PC-3 (cell line): Measurements from ENCODE around the gene MYO1H. TPM values are rescaled to one million over a fixed set of nuclear protein-coding genes. Genes with fewer than 3 reads are reported as not detected.

ENCODE experiments used
- ATAC-seq: fragments of 200-7000 bp; cut with Tn5 transposase; 2 replicates; pipeline ENCODE4 v1.9.1; 2020; ENCODE audit warnings: mild to moderate bottlenecking, moderate library complexity
- BruUV-seq: library from RNA; stranded (reverse); fragments of 400-500 nt; replicated peaks from 2 replicates; lab custom pipeline; 2021; lab: Mats Ljungman, UMichigan
- CTCF ChIA-PET: fragments of 300-600 bp; sonication (Branson Sonifier 250); formaldehyde crosslinking; loops from one replicate; lab custom pipeline; 2022; ENCODE audit warnings: antibody characterized with exemption; lab: Charles Lee
- POLR2A ChIA-PET: fragments of 300-600 bp; sonication (Branson Sonifier 250); formaldehyde crosslinking; loops from one replicate; lab custom pipeline; 2022; ENCODE audit warnings: antibody characterized with exemption; ENCODE audit not compliant: unreplicated experiment; lab: Charles Lee
- DNase-seq: peaks from one replicate; pipeline ENCODE4 v3.0.0-alpha.2; 2015
- H2AFZ ChIP-seq: fragments of 300-600 bp; sonication (generic); 2 replicates; pipeline ENCODE4 v1.6.0; 2016; ENCODE audit warnings: antibody characterized with exemption, low read length
- H3F3A ChIP-seq: fragments of 300-600 bp; sonication (generic); one replicate; pipeline ENCODE4 v1.6.0; 2017; ENCODE audit warnings: antibody characterized with exemption, low read length, control low read depth, mild to moderate bottlenecking; ENCODE audit not compliant: unreplicated experiment
- H3K27ac ChIP-seq: fragments of 300-600 bp; sonication (generic); 2 replicates; pipeline ENCODE4 v1.5.1; 2016; ENCODE audit warnings: mild to moderate bottlenecking, low read length
- H3K27me3 ChIP-seq: fragments of 300-600 bp; sonication (generic); 2 replicates; pipeline ENCODE4 v1.6.1; 2016; ENCODE audit warnings: low read length, mixed read lengths
- H3K36me3 ChIP-seq: fragments of 300-600 bp; sonication (generic); 2 replicates; pipeline ENCODE4 v1.6.1; 2016; ENCODE audit warnings: low read depth, mixed run types, low read length, mixed read lengths
- H3K4me1 ChIP-seq: fragments of 300-600 bp; sonication (generic); 2 replicates; pipeline ENCODE4 v1.5.1; 2016; ENCODE audit warnings: low read length; ENCODE audit not compliant: insufficient read depth
- H3K4me2 ChIP-seq: fragments of 300-600 bp; sonication (generic); 2 replicates; pipeline ENCODE4 v1.6.0; 2016; ENCODE audit warnings: low read length
- H3K4me3 ChIP-seq: fragments of 300-600 bp; sonication (generic); 2 replicates; pipeline ENCODE4 v1.5.1; 2016; ENCODE audit warnings: mild to moderate bottlenecking, low read length, mixed read lengths
- H3K79me2 ChIP-seq: fragments of 300-600 bp; sonication (generic); 2 replicates; pipeline ENCODE4 v1.6.1; 2017; ENCODE audit warnings: low read length, mixed read lengths
- H3K9ac ChIP-seq: fragments of 300-600 bp; sonication (generic); 2 replicates; pipeline ENCODE4 v1.6.0; 2016; ENCODE audit warnings: mild to moderate bottlenecking, low read length
- H3K9me2 ChIP-seq: fragments of 300-600 bp; sonication (generic); replicated peaks from 2 replicates; pipeline ENCODE4 v1.6.1; 2016; ENCODE audit warnings: mixed run types, low read length, mixed read lengths
- H3K9me3 ChIP-seq: fragments of 300-600 bp; sonication (generic); 2 replicates; pipeline ENCODE4 v1.6.1; 2016; ENCODE audit warnings: low read length, mixed read lengths
- H4K20me1 ChIP-seq: fragments of 300-600 bp; sonication (generic); 2 replicates; pipeline ENCODE4 v1.6.1; 2016; ENCODE audit warnings: low read length, mixed read lengths
- EZH2 ChIP-seq: fragments of 300-600 bp; sonication (generic); IDR thresholded peaks from one replicate; pipeline ENCODE4 v1.6.1; 2017; ENCODE audit warnings: antibody characterized with exemption, mild to moderate bottlenecking, low read length; ENCODE audit not compliant: unreplicated experiment
- EZH2phosphoT487 ChIP-seq: fragments of 300-600 bp; sonication (generic); IDR thresholded peaks from 2 replicates; pipeline ENCODE4 v1.6.1; 2018; ENCODE audit warnings: mild to moderate bottlenecking, antibody characterized with exemption, low read length, borderline replicate concordance
- intact Hi-C: fragments of 100-400 bp; cut with micrococcal nuclease; formaldehyde crosslinking; loops from 2 replicates; pipeline ENCODE4 v1.9.0; 2023
- total RNA-seq: library from RNA; depleted of rRNA; stranded (reverse); fragments of >200 nt; gene quantifications from 2 replicates; pipeline ENCODE4 v1.2.3, GENCODE V29; 2014
- TF ChIP-seq, protein P1 (sequence below): fragments of 300-600 bp; sonication (generic); conservative IDR thresholded peaks from 2 replicates; pipeline ENCODE4 v1.5.1; 2017; ENCODE audit warnings: antibody characterized with exemption, low read depth, mild to moderate bottlenecking, low read length

The MYO1H gene
- total RNA-seq, 1 experiment from 2014 or later = not detected

DNA sequence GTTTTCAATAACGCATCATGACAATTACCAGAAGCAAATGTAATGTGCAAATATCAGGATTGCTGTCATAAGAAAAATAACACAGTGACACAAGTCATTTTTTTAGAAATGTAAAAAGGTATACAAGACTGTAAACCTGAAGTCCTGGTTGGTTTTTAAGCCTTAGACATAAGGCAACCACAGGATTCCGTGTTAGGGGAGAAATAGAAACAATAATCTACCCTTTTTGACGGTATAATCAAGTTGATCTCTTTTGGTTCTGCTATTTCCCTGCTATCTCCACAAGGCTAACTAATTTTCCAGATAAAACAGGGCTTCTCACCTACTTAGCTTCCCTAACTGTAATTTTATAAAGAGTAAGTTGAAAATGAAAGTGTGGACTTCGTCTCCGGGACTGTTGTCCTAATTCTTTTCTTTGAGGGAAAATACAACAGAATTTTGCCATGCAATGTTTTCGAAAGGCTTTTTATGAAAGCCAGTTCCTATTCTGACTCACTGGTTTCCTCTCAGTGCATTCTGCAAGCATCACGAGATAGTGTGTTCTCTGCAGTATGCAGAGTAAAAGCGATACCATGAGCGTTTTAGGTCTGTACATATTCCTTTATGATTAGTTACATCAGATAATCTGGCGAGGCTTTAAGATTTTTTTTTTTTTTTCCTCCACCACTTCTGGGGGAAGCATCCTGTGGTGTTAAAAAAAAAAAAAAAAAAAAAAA is 10.6 kb downstream of the MYO1H start:
- H3K27ac ChIP-seq = no peak overlapping the region
- no peaks in the 10 kb centered on the region for H3F3A ChIP-seq
- peaks cover 98% of the 10 kb centered on the region for H3K27me3 ChIP-seq
- no peaks in the 10 kb centered on the region for H4K20me1 ChIP-seq
- intact Hi-C loops = no loop called here
- no peaks in the 10 kb centered on the region for H3K4me1 ChIP-seq
- no peak for DNase-seq
- TF ChIP-seq, protein P1, sequence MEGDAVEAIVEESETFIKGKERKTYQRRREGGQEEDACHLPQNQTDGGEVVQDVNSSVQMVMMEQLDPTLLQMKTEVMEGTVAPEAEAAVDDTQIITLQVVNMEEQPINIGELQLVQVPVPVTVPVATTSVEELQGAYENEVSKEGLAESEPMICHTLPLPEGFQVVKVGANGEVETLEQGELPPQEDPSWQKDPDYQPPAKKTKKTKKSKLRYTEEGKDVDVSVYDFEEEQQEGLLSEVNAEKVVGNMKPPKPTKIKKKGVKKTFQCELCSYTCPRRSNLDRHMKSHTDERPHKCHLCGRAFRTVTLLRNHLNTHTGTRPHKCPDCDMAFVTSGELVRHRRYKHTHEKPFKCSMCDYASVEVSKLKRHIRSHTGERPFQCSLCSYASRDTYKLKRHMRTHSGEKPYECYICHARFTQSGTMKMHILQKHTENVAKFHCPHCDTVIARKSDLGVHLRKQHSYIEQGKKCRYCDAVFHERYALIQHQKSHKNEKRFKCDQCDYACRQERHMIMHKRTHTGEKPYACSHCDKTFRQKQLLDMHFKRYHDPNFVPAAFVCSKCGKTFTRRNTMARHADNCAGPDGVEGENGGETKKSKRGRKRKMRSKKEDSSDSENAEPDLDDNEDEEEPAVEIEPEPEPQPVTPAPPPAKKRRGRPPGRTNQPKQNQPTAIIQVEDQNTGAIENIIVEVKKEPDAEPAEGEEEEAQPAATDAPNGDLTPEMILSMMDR = no peak
- no peak for TF ChIP-seq EZH2
- TF ChIP-seq EZH2phosphoT487 = no peak
- no peaks in the 10 kb centered on the region for H3K9me2 ChIP-seq
- no TSS peak for BruUV-seq
- no peak overlapping the region for H3K4me3 ChIP-seq
- POLR2A ChIA-PET = no interaction called here
- peak overlapping the region; percentile 20; the same call in 1 of the 2 replicates for H3K4me2 ChIP-seq
- no peaks in the 10 kb centered on the region for H3K36me3 ChIP-seq
- CTCF ChIA-PET = no interaction called here
- no peaks in the 10 kb centered on the region for H3K79me2 ChIP-seq
- no peak overlapping the region for H3K9ac ChIP-seq
- no peak for ATAC-seq
- no peaks in the 10 kb centered on the region for H3K9me3 ChIP-seq
- H2AFZ ChIP-seq = no peak overlapping the region

DNA sequence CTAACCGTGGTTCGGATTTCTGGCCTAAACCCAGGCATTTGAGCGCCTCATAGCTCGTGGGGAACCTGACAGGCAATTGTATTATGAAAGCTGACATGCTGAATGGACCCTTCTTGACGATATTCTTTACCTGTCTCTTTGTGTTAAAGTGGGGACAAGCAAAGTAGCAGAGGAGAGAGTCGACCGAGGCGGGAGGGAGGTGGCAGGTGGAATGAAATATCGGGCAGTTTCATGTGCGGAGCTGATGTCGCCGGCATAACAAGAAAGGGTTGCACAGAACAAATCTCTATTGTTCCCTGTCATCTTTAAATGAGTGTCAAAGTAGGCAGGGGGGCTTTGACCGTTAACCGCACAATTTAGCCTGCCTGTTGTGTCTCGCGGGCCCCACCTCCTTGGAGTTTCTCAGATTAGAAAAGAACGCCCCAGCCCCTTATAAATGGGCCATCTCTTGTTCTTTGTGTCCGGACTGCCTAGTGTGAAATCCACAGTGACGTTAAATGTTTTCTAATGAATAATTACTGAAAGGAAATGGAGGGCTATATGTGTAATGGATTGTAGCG is 11.5 kb downstream of the MYO1H start:
- Histone ChIP-seq H2AFZ (no peak overlapping the region), H4K20me1 (no peaks in the 10 kb centered on the region), H3K9ac (no peak overlapping the region), H3K79me2 (no peaks in the 10 kb centered on the region), H3K4me3 (no peak overlapping the region), H3K27ac (no peak overlapping the region), H3F3A (no peaks in the 10 kb centered on the region), H3K9me3 (no peaks in the 10 kb centered on the region), H3K4me2 (no peak overlapping the region), H3K27me3 (peaks cover 97% of the 10 kb centered on the region), H3K4me1 (no peaks in the 10 kb centered on the region), H3K9me2 (no peaks in the 10 kb centered on the region), H3K36me3 (no peaks in the 10 kb centered on the region)
- DNase-seq (no peak), ATAC-seq (no peak)
- ChIA-PET CTCF (no interaction called here), POLR2A (no interaction called here)
- intact Hi-C loops = no loop called here
- BruUV-seq = no TSS peak
- no peak for TF ChIP-seq EZH2
- TF ChIP-seq, protein P1 = no peak
- no peak for TF ChIP-seq EZH2phosphoT487

DNA sequence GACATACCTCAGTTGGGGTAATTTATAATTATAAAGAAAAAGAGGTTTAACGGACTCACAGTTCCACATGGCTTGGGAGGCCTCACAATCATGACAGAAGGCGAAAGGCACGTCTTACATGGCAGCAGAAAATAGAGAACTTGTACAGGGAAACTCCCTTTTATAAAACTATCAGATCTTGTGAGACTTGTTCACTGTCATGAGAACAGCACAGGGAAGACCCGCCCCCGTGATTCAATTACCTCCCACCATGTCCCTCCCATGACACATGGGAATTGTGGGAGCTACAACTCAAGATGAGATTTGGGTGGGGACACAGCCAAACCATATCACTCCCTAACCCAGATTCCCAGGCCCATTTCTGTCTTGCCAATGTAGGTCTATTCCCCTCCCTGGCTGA is 22.1 kb downstream of the MYO1H start:
- BruUV-seq = no TSS peak
- H3K4me2 ChIP-seq = no peak overlapping the region
- TF ChIP-seq, protein P1 = no peak
- TF ChIP-seq EZH2phosphoT487 (no peak), EZH2 (no peak)
- DNase-seq (no peak), ATAC-seq (no peak)
- ChIA-PET CTCF (no interaction called here), POLR2A (no interaction called here)
- intact Hi-C loops = no loop called here
- no peak overlapping the region for H3K9ac ChIP-seq
- H3K9me2 ChIP-seq = no peaks in the 10 kb centered on the region
- peaks cover 84% of the 10 kb centered on the region for H3K27me3 ChIP-seq
- H2AFZ ChIP-seq = no peak overlapping the region
- H3F3A ChIP-seq = no peaks in the 10 kb centered on the region
- H3K36me3 ChIP-seq = no peaks in the 10 kb centered on the region
- H3K9me3 ChIP-seq = 0 out of 2 replicates have a peak, but pooled peaks cover 4% of the 10 kb centered on the region
- H4K20me1 ChIP-seq = no peaks in the 10 kb centered on the region
- H3K79me2 ChIP-seq = no peaks in the 10 kb centered on the region
- no peaks in the 10 kb centered on the region for H3K4me1 ChIP-seq
- H3K27ac ChIP-seq = no peak overlapping the region
- H3K4me3 ChIP-seq = no peak overlapping the region
